ENCODE data around the gene SLC36A1.

Gene SLC36A1

DNA sequence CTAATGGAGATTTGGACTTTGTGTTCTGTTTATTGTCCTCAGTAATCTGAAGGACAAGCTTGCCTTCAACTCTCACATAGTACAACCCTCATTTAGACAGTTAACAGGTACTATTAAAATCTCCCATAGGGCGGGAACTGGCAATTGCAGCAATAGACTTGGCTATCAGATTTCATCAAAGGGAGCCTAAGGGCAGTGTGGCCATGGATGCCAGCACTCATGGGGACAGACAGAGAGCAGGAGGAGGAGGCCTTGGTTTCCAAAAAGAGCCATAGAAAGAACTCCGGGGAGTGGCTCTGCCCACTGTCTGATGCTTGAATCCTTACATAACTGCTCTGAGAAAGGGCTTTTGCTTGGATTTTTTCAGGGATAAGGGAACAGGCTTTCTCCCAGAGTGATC lies 6.8 kb downstream of the SLC36A1 start:
- TF ChIP-seq, protein P1, sequence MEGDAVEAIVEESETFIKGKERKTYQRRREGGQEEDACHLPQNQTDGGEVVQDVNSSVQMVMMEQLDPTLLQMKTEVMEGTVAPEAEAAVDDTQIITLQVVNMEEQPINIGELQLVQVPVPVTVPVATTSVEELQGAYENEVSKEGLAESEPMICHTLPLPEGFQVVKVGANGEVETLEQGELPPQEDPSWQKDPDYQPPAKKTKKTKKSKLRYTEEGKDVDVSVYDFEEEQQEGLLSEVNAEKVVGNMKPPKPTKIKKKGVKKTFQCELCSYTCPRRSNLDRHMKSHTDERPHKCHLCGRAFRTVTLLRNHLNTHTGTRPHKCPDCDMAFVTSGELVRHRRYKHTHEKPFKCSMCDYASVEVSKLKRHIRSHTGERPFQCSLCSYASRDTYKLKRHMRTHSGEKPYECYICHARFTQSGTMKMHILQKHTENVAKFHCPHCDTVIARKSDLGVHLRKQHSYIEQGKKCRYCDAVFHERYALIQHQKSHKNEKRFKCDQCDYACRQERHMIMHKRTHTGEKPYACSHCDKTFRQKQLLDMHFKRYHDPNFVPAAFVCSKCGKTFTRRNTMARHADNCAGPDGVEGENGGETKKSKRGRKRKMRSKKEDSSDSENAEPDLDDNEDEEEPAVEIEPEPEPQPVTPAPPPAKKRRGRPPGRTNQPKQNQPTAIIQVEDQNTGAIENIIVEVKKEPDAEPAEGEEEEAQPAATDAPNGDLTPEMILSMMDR (IDR thresholded peaks at IDR 0.05; ENCODE audit: borderline replicate concordance, extremely low read depth, low read length, poor library complexity, severe bottlenecking), result no peak
- no peak for TF ChIP-seq EZH2 (IDR thresholded peaks at IDR 0.05; ENCODE audit: borderline replicate concordance, low read depth, low read length, severe bottlenecking)
- DNase-seq (no peak), ATAC-seq (ENCODE audit: insufficient read depth, low read depth) (no peak)
- no peak overlapping the region for H3K4me3 ChIP-seq (ENCODE audit: low read depth in 1 of 2, low read length in 2 of 2)
- no peak overlapping the region for H3K27ac ChIP-seq (ENCODE audit: low read length)
- peaks cover 7% of the 10 kb centered on the region for H3K4me1 ChIP-seq (ENCODE audit: insufficient read depth, low read length)
- H3K4me2 ChIP-seq (ENCODE audit: insufficient read depth, low read length), result no peak overlapping the region
- H3K9me3 ChIP-seq (ENCODE audit: insufficient read depth, low read length, severe bottlenecking), result no peaks in the 10 kb centered on the region
- H3K79me2 ChIP-seq (ENCODE audit: insufficient read depth, low read length), result peaks cover 12% of the 10 kb centered on the region; the same call in 1 of the 2 replicates
- H4K20me1 ChIP-seq (ENCODE audit: insufficient read depth, low read length), result peaks cover 4% of the 10 kb centered on the region; the same call in 1 of the 2 replicates
- no peaks in the 10 kb centered on the region for H3K36me3 ChIP-seq (ENCODE audit: insufficient read depth, low read length)
- H3K27me3 ChIP-seq (ENCODE audit: insufficient read depth, low read length, poor library complexity), result no peaks in the 10 kb centered on the region
- H3K9ac ChIP-seq (ENCODE audit: low read depth, low read length), result no peak overlapping the region
- H2AFZ ChIP-seq (ENCODE audit: low read depth, low read length), result no peak overlapping the region

DNA sequence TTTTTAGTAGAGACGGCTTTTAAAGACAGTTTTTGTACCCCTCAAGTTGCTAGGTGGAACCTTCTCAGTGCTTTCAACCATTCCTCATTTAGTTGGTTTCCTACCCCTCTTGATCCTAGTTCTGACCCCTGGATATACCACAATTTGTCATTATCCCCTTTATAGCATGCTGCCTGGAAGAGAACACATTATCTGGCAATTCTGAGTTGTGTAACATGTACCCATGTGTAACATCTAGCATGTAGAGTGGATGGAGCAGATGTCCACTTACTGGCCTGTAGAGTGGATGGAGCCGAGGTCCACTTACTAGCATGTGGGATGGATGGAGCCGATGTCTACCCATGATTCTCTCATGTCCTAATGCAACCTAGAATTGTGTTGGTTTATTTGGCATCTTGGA lies 7.5 kb downstream of the SLC36A1 start:
- no peak overlapping the region for H3K27ac ChIP-seq (ENCODE audit: low read length)
- TF ChIP-seq, protein P1 (IDR thresholded peaks at IDR 0.05; ENCODE audit: borderline replicate concordance, extremely low read depth, low read length, poor library complexity, severe bottlenecking), result no peak
- no peak for TF ChIP-seq EZH2 (IDR thresholded peaks at IDR 0.05; ENCODE audit: borderline replicate concordance, low read depth, low read length, severe bottlenecking)
- no peak overlapping the region for H2AFZ ChIP-seq (ENCODE audit: low read depth, low read length)

DNA sequence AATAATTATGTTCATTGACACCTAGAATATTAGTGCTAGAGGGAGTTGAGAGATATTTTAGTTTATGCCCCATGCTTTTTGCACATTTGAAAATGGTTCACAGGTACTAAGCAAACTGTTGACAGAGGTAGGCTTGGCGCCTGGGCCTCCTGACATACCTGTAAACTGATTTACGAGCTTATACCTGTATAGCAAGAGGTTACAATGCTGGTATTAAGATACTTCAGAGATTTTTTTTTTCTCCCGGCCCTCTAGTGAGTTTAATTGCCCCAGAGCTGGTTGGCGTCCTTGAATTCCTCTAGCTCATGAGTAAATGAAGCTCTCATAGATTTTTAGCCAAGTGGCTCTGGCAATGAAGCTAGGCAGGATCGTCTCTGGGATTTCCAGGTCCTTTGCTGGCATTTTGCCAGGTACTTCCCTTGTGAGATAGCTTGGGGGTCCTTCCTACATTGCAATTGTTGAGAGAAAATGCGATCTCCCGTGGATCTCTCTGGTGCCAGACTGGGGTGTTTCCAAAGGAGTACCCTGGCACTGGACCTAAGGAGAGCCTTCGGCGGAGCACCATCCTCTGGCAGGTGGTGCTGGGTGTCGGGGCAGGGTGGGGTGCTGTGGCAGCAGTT lies 9.0 kb downstream of the SLC36A1 start:
- Histone ChIP-seq H3K9ac (ENCODE audit: low read depth, low read length) (no peak overlapping the region), H2AFZ (ENCODE audit: low read depth, low read length) (no peak overlapping the region), H4K20me1 (ENCODE audit: insufficient read depth, low read length) (peaks cover 4% of the 10 kb centered on the region; the same call in 1 of the 2 replicates), H3K27me3 (ENCODE audit: insufficient read depth, low read length, poor library complexity) (no peaks in the 10 kb centered on the region), H3K4me3 (ENCODE audit: low read depth in 1 of 2, low read length in 2 of 2) (no peak overlapping the region), H3K9me3 (ENCODE audit: insufficient read depth, low read length, severe bottlenecking) (no peaks in the 10 kb centered on the region), H3K79me2 (ENCODE audit: insufficient read depth, low read length) (no peaks in the 10 kb centered on the region), H3K4me2 (ENCODE audit: insufficient read depth, low read length) (no peak overlapping the region), H3K27ac (ENCODE audit: low read length) (no peak overlapping the region), H3K4me1 (ENCODE audit: insufficient read depth, low read length) (no peaks in the 10 kb centered on the region), H3K36me3 (ENCODE audit: insufficient read depth, low read length) (no peaks in the 10 kb centered on the region; the same call in 1 of the 2 replicates)
- ATAC-seq (ENCODE audit: insufficient read depth, low read depth) (no peak), DNase-seq (no peak)
- TF ChIP-seq EZH2 (IDR thresholded peaks at IDR 0.05; ENCODE audit: borderline replicate concordance, low read depth, low read length, severe bottlenecking), result no peak
- TF ChIP-seq, protein P1 (IDR thresholded peaks at IDR 0.05; ENCODE audit: borderline replicate concordance, extremely low read depth, low read length, poor library complexity, severe bottlenecking), result no peak

More for the DNA sequence above, 7.5 kb downstream of the SLC36A1 start:
- DNase-seq (no peak), ATAC-seq (ENCODE audit: insufficient read depth, low read depth) (no peak)
- Histone ChIP-seq H3K79me2 (ENCODE audit: insufficient read depth, low read length) (peaks cover 5% of the 10 kb centered on the region; the same call in 1 of the 2 replicates), H4K20me1 (ENCODE audit: insufficient read depth, low read length) (peaks cover 4% of the 10 kb centered on the region; the same call in 1 of the 2 replicates), H3K4me1 (ENCODE audit: insufficient read depth, low read length) (no peaks in the 10 kb centered on the region; the same call in 1 of the 2 replicates), H3K4me2 (ENCODE audit: insufficient read depth, low read length) (no peak overlapping the region), H3K9ac (ENCODE audit: low read depth, low read length) (no peak overlapping the region), H3K9me3 (ENCODE audit: insufficient read depth, low read length, severe bottlenecking) (no peaks in the 10 kb centered on the region), H3K4me3 (ENCODE audit: low read depth in 1 of 2, low read length in 2 of 2) (no peak overlapping the region), H3K27me3 (ENCODE audit: insufficient read depth, low read length, poor library complexity) (no peaks in the 10 kb centered on the region), H3K36me3 (ENCODE audit: insufficient read depth, low read length) (no peaks in the 10 kb centered on the region; the same call in 1 of the 2 replicates)

All from DND-41 (cell line).